Breast epithelium (tissue), 3 donors: ENCODE data around the gene PHRF1.

ENCODE experiments used
- CTCF ChIP-seq, 3 donors: fragments of 450-650 bp; IDR thresholded peaks; one replicate each; pipeline ENCODE4 v1.5.1; 2016 to 2017; ENCODE audit warnings: antibody characterized with exemption in 3 of 3, mild to moderate bottlenecking in 3 of 3, moderate library complexity in 3 of 3
- POLR2AphosphoS5 ChIP-seq, 3 donors: sonication (generic); formaldehyde crosslinking; IDR thresholded peaks; one replicate each; pipeline ENCODE4 v1.6.1; 2017; ENCODE audit warnings: antibody characterized with exemption in 3 of 3

GRCh38 chr11:575313-575995 lies 816 bp upstream of the PHRF1 start:
- TF ChIP-seq POLR2AphosphoS5 (IDR thresholded peaks at IDR 0.05) (peak in 2 of 3 donors; percentile 27 to 40), CTCF (IDR thresholded peaks at IDR 0.05) (no peak)
